ENCODE results near the gene CDK9. TPM values are rescaled to one million over a fixed set of nuclear protein-coding genes. Genes with fewer than 3 reads are reported as not detected.

CDK9 gene
- total RNA-seq, 4 donors from 2014 or later: 22.3 to 53.2 (median 41.2) TPM

GRCh38 chr9:127776195-127776923 is 9.5 kb upstream of the CDK9 start:
- peaks cover 0 to 32% (median 13%) of the 10 kb centered on the region in 3 donors for H3K4me1 ChIP-seq
- peak overlapping the region; percentile 34 to 78 (median 57) for H3K27ac ChIP-seq
- intact Hi-C loops (cut with DNase I): no loop called here
- H3K4me3 ChIP-seq: peak overlapping the region; percentile 12 to 59 (median 32)
- 43 to 81% methylated on average over 6 to 8 of the region's 15 CpGs for WGBS, 2 donors
- DNase-seq: no peak
- H3K9me3 ChIP-seq: no peaks in the 10 kb centered on the region
- TF ChIP-seq CTCF (IDR thresholded peaks at IDR 0.05): no peak
- peak in 1 of 4 donors; percentile 11 for TF ChIP-seq POLR2A (IDR thresholded peaks at IDR 0.05)
- H3K36me3 ChIP-seq: no peaks in the 10 kb centered on the region
- H3K27me3 ChIP-seq: no peaks in the 10 kb centered on the region

- Histone ChIP-seq H3K36me3 (no peaks in the 10 kb centered on the region), H3K27ac (peak overlapping the region; percentile 34 to 78 (median 57)), H3K4me1 (peaks cover 0 to 26% (median 9%) of the 10 kb centered on the region in 3 donors), H3K4me3 (peak overlapping the region; percentile 12 to 59 (median 32)), H3K27me3 (no peaks in the 10 kb centered on the region), H3K9me3 (no peaks in the 10 kb centered on the region)
- intact Hi-C loops (cut with DNase I): no loop called here
- 54% methylated on average over 3 of the region's 5 CpGs for WGBS, 2 donors
- no peak for DNase-seq
- TF ChIP-seq CTCF (IDR thresholded peaks at IDR 0.05) (no peak), POLR2A (IDR thresholded peaks at IDR 0.05) (no peak)
These were observed 8.9 kb upstream of the CDK9 start for GRCh38 chr9:127776924-127777289.

- H3K4me1 ChIP-seq: peaks cover 0 to 28% (median 9%) of the 10 kb centered on the region in 3 donors
These were observed 8.4 kb upstream of the CDK9 start for GRCh38 chr9:127777368-127777980.

GRCh38 chr9:127778280-127779135 is 7.3 kb upstream of the CDK9 start, which contains the start of gene SH2D3C:
SH2D3C (minus strand) TSS chr9:127778666; CDS start chr9:127778627, 39 bp downstream.
- H3K27ac ChIP-seq: peak within 1 kb of the TSS; percentile 51 to 88 (median 67)
- H3K4me1 ChIP-seq: peaks cover 0 to 38% (median 13%) of the 10 kb centered on the region in 3 donors
- intact Hi-C loops (cut with DNase I): no loop called here
- H3K4me3 ChIP-seq: peak within 1 kb of the TSS; percentile 1 to 59 (median 32)
- H3K36me3 ChIP-seq: no peaks in the 10 kb centered on the region
- H3K27me3 ChIP-seq: no peaks in the 10 kb centered on the region
- TF ChIP-seq POLR2A (IDR thresholded peaks at IDR 0.05) (peak in 1 of 4 donors; percentile 42), CTCF (IDR thresholded peaks at IDR 0.05) (no peak)
- whole genome bisulfite sequencing, 2 donors: 40 to 61% methylated on average over 6 to 8 of the region's 13 CpGs
- no peaks in the 10 kb centered on the region for H3K9me3 ChIP-seq
- no peak for DNase-seq

More at GRCh38 chr9:127777368-127777980, 8.4 kb upstream of the CDK9 start:
- H3K4me3 ChIP-seq: peak overlapping the region; percentile 12 to 59 (median 32)
- H3K36me3 ChIP-seq: no peaks in the 10 kb centered on the region
- no peaks in the 10 kb centered on the region for H3K9me3 ChIP-seq
- TF ChIP-seq CTCF (IDR thresholded peaks at IDR 0.05) (no peak), POLR2A (IDR thresholded peaks at IDR 0.05) (no peak)
- 63 to 73% methylated on average over 11 of the region's 18 CpGs for whole genome bisulfite sequencing, 2 donors
- DNase-seq: no peak
- intact Hi-C loops (cut with DNase I): no loop called here
- H3K27me3 ChIP-seq: no peaks in the 10 kb centered on the region
- H3K27ac ChIP-seq: peak overlapping the region; percentile 34 to 78 (median 64)

Data from esophagus squamous epithelium (tissue), 5 donors.